ENCODE measurements around the gene ADAMTS14. TPM values are rescaled to one million over a fixed set of nuclear protein-coding genes. Genes with fewer than 3 reads are reported as not detected.

Gene ADAMTS14
- total RNA-seq, 4 donors from 2014 or later: 4.2 to 12.1 (median 7.4) TPM

- H3K27ac ChIP-seq: peak overlapping the region in 1 of 4 donors; percentile 2
- no peak for TF ChIP-seq POLR2A (IDR thresholded peaks at IDR 0.05)
- no peak for TF ChIP-seq EP300 (IDR thresholded peaks at IDR 0.05)
- no peak for TF ChIP-seq CTCF (IDR thresholded peaks at IDR 0.05)
- no peak overlapping the region for H3K4me3 ChIP-seq
- H3K9me3 ChIP-seq: no peaks in the 10 kb centered on the region
- H3K4me1 ChIP-seq: peaks cover 0 to 29% (median 6%) of the 10 kb centered on the region in 4 donors
- no peak for DNase-seq (ENCODE audit: low spot score in 2 of 2)
- no peaks in the 10 kb centered on the region for H3K27me3 ChIP-seq
- H3K36me3 ChIP-seq: no peaks in the 10 kb centered on the region
- WGBS, 2 donors: 72 to 80% methylated on average over 5 to 8 of the region's 8 CpGs
Observed at GRCh38 chr10:70756700-70757360, 84.5 kb downstream of the ADAMTS14 start.

- H3K9me3 ChIP-seq: no peaks in the 10 kb centered on the region
- no peak overlapping the region for H3K4me3 ChIP-seq
- H3K27me3 ChIP-seq: no peaks in the 10 kb centered on the region
- DNase-seq (ENCODE audit: low spot score in 2 of 2): no peak
- peaks cover 0 to 23% (median 4%) of the 10 kb centered on the region in 4 donors for H3K4me1 ChIP-seq
- no peaks in the 10 kb centered on the region for H3K36me3 ChIP-seq
- TF ChIP-seq CTCF (IDR thresholded peaks at IDR 0.05): no peak
- no peak overlapping the region for H3K27ac ChIP-seq
- WGBS, 2 donors: 77 to 85% methylated on average over 9 to 13 of the region's 13 CpGs
Observed at GRCh38 chr10:70757856-70758255, 85.5 kb downstream of the ADAMTS14 start.

GRCh38 chr10:70758757-70759514 lies 86.6 kb downstream of the ADAMTS14 start:
- Histone ChIP-seq H3K4me3 (no peak overlapping the region), H3K27me3 (no peaks in the 10 kb centered on the region), H3K27ac (no peak overlapping the region), H3K9me3 (no peaks in the 10 kb centered on the region), H3K4me1 (peaks cover 0 to 12% (median 0%) of the 10 kb centered on the region in 4 donors), H3K36me3 (no peaks in the 10 kb centered on the region)
- peak; percentile 64 to 80 for DNase-seq (ENCODE audit: low spot score in 2 of 2)
- WGBS, 2 donors: 25 to 29% methylated on average over 6 to 7 of the region's 7 CpGs
- TF ChIP-seq EP300 (IDR thresholded peaks at IDR 0.05) (no peak), CTCF (IDR thresholded peaks at IDR 0.05) (peak; percentile 53 to 84 (median 76))

GRCh38 chr10:70759781-70760180 lies 87.5 kb downstream of the ADAMTS14 start:
- Histone ChIP-seq H3K9me3 (no peaks in the 10 kb centered on the region), H3K27ac (no peak overlapping the region), H3K36me3 (no peaks in the 10 kb centered on the region), H3K27me3 (no peaks in the 10 kb centered on the region), H3K4me3 (no peak overlapping the region), H3K4me1 (peaks cover 0 to 4% (median 0%) of the 10 kb centered on the region in 4 donors)
- no peak for TF ChIP-seq EP300 (IDR thresholded peaks at IDR 0.05)
- no peak for DNase-seq (ENCODE audit: low spot score in 2 of 2)
- WGBS, 2 donors: 55 to 60% methylated on average over 5 to 6 of the region's 7 CpGs

- 77 to 78% methylated on average over 3 to 12 of the region's 12 CpGs for WGBS, 2 donors
- Histone ChIP-seq H3K27me3 (no peaks in the 10 kb centered on the region), H3K4me1 (no peaks in the 10 kb centered on the region), H3K4me3 (no peak overlapping the region), H3K9me3 (no peaks in the 10 kb centered on the region), H3K27ac (no peak overlapping the region), H3K36me3 (no peaks in the 10 kb centered on the region)
- TF ChIP-seq CTCF (IDR thresholded peaks at IDR 0.05): no peak
- no peak for TF ChIP-seq POLR2A (IDR thresholded peaks at IDR 0.05)
- TF ChIP-seq EP300 (IDR thresholded peaks at IDR 0.05): no peak
- no peak for DNase-seq (ENCODE audit: low spot score in 2 of 2)
Observed at GRCh38 chr10:70760271-70760787, 88.0 kb downstream of the ADAMTS14 start.

Measured in tibial nerve (tissue), 4 donors.